ENCODE results near the gene VPS39. TPM values are rescaled to one million over a fixed set of nuclear protein-coding genes. Genes with fewer than 3 reads are reported as not detected.

The VPS39 gene
- total RNA-seq (2011; cell fraction: chromatin; rRNA removed; ENCODE audit: low replicate concordance), result 134 and 179 TPM in 2 replicates
- total RNA-seq (2011; cell fraction: nucleolus; rRNA removed), result 68.2 and 73.7 TPM in 2 replicates
- 95.3 and 116 TPM in 2 replicates for total RNA-seq (2011; cell fraction: nucleoplasm; rRNA removed)
- total RNA-seq (2014; rRNA removed), result 16.8 and 17.1 TPM in 2 replicates
- total RNA-seq (2014; rRNA removed; fragmentation: Illumina TruSeq; extraction: Trizol), result 20.0 and 21.5 TPM in 2 replicates
- total RNA-seq (2015; rRNA removed; fragmentation: Illumina TruSeq; extraction: Trizol), result 21.6 and 23.1 TPM in 2 replicates
- 31.9 and 37.3 TPM in 2 replicates for total RNA-seq (2021)
- polyA plus RNA-seq (2011; rRNA removed), result 34.4 and 37.5 TPM in 2 replicates
- 25.0 and 28.8 TPM in 2 replicates for polyA plus RNA-seq (2011; cell fraction: cytosol; rRNA removed)
- polyA plus RNA-seq (2011; cell fraction: nucleus; rRNA removed), result 120 and 133 TPM in 2 replicates
- 20.8 and 33.3 TPM in 2 replicates for polyA plus RNA-seq (2012)
- 27.8 and 28.7 TPM in 2 replicates for polyA plus RNA-seq (2014; fragmentation: Illumina TruSeq; extraction: Trizol)
- polyA plus RNA-seq (2014; fragmentation: Nextera tagmentation; extraction: Ambion mirVana), result 1 to 10 TPM; 3.2 to 8.0 TPM
- polyA plus RNA-seq (2014; rRNA removed), result 21.8 and 28.2 TPM in 2 replicates
- polyA minus RNA-seq (2011; rRNA and poly(A)+ RNA removed), result 41.2 and 41.5 TPM in 2 replicates
- polyA minus RNA-seq (2011; cell fraction: cytosol; rRNA and poly(A)+ RNA removed), result 17.1 and 19.3 TPM in 2 replicates
- 60.0 and 66.3 TPM in 2 replicates for polyA minus RNA-seq (2011; cell fraction: nucleus; rRNA and poly(A)+ RNA removed)
- percentile 70 among the genes with signal in this experiment for Bru-seq, nascent RNA
- BruChase-seq, experiment 1, labeled RNA remaining after a 2-hour chase, result percentile 71 among the genes with signal in this experiment
- BruChase-seq, experiment 2, labeled RNA remaining after a 6-hour chase, result percentile 75 among the genes with signal in this experiment
- long read RNA-seq, experiment 1, full-length matches to known transcripts, result 76 of 113 reads
- long read RNA-seq, experiment 1, partial matches to known transcripts, result 26 of 113 reads
- long read RNA-seq, experiment 1, other reads (novel, unspliced or antisense), result 11 of 113 reads
- long read RNA-seq, experiment 2, full-length matches to known transcripts, result 15 of 19 reads
- long read RNA-seq, experiment 2, partial matches to known transcripts, result 1 of 19 reads
- long read RNA-seq, experiment 2, other reads (novel, unspliced or antisense), result 3 of 19 reads
- long read RNA-seq, experiment 3, full-length matches to known transcripts, result 3 of 5 reads
- long read RNA-seq, experiment 3, partial matches to known transcripts, result 1 of 5 reads
- long read RNA-seq, experiment 3, other reads (novel, unspliced or antisense), result 1 of 5 reads

- Histone ChIP-seq H3K9ac (ENCODE audit: insufficient read depth in 1 of 2, low read depth in 2 of 2, low read length in 2 of 2) (peak within 1 kb of the TSS; percentile 86 to 95), H4K20me1 (replicated peaks; ENCODE audit: control insufficient read depth, insufficient read depth, low read length) (peaks cover 3% of the 10 kb centered on the region; the same call in 1 of the 2 replicates), H3K36me3 (ENCODE audit: control insufficient read depth, insufficient read depth, low read length) (peaks cover 32% of the 10 kb centered on the region), H3K9me1 (ENCODE audit: control insufficient read depth, insufficient read depth, low read length) (no peaks in the 10 kb centered on the region), H3K79me2 (ENCODE audit: control insufficient read depth, insufficient read depth, low read length) (peaks cover 20% of the 10 kb centered on the region), H3K9me3 (replicated peaks; ENCODE audit: control insufficient read depth, insufficient read depth, low read depth, low read length) (no peaks in the 10 kb centered on the region), H3K4me1 (replicated peaks in 1 of 2; ENCODE audit: control insufficient read depth in 2 of 2, insufficient read depth in 2 of 2, low read length in 2 of 2) (peaks cover 3 to 4% of the 10 kb centered on the region in 2 experiments; a peak in 2 of 5 replicates), H2AFZ (ENCODE audit: low read depth, low read length) (peak within 1 kb of the TSS; percentile 94), H3K4me3 (peak within 1 kb of the TSS; percentile 96), H3K27ac (ENCODE audit: extremely low read depth, low read depth, low read length) (peak within 1 kb of the TSS; percentile 77), H3K27me3 (ENCODE audit: control insufficient read depth in 2 of 2, insufficient read depth in 2 of 2, low read length in 2 of 2) (no peaks in the 10 kb centered on the region), H3K4me2 (ENCODE audit: insufficient read depth, low read length) (peak within 1 kb of the TSS; percentile 94)
- in situ Hi-C loops (cut with MboI) (no loop called here), intact Hi-C loops (cut with micrococcal nuclease) (no loop called here)
- FAIRE-seq (peak; percentile 96), DNase-seq (ENCODE audit: extremely low read depth in 1 of 4, low spot score in 3 of 4) (peak; percentile 87 to 90 (median 88)), ATAC-seq (peak; percentile 99)
- TSS peak; percentile 61 for BruUV-seq (replicated peaks)
- WGBS (ENCODE audit: insufficient coverage, low coverage, missing lambda C conversion rate), result 2% methylated on average over 45 of the region's 45 CpGs
- ChIA-PET POLR2A (interaction anchor here (0.6 to 2.0 kb wide), 7 partner anchors 10 to 69 kb away, joined by 3 to 6 read pairs (median 5); partner anchors contain the start of genes GANC and TMEM87A), CTCF (ENCODE audit: low intra/inter-chr PET ratio) (no interaction called here)
- no peak for TF ChIP-seq TAL1 (IDR thresholded peaks at IDR 0.05)
- no peak for TF ChIP-seq SAFB2 (IDR thresholded peaks at IDR 0.05; ENCODE audit: borderline replicate concordance, low read depth, low read length, severe bottlenecking)
- no peak for TF ChIP-seq XRCC5 (IDR thresholded peaks at IDR 0.05; ENCODE audit: low read depth, low read length)
- no peak; the same call in 1 of the 2 replicates for TF ChIP-seq JUND (IDR thresholded peaks at IDR 0.05; ENCODE audit: borderline replicate concordance, low read depth, low read length)
- no peak for TF ChIP-seq JUND (tag; IDR thresholded peaks at IDR 0.05; ENCODE audit: borderline replicate concordance, low read depth, low read length)
- no peak; the same call in 1 of the 2 replicates for TF ChIP-seq ARID4B (CRISPR knock-in tag; IDR thresholded peaks at IDR 0.05)
- TF ChIP-seq MTA2 (IDR thresholded peaks at IDR 0.05; ENCODE audit: low read depth), result no peak
- peak; percentile 97 for TF ChIP-seq PHF8 (IDR thresholded peaks at IDR 0.05; ENCODE audit: borderline replicate concordance, low read length)
- TF ChIP-seq TRIM28 (IDR thresholded peaks at IDR 0.05), result peak; percentile 23; the same call in 1 of the 2 replicates
- no peak for TF ChIP-seq KAT8 (IDR thresholded peaks at IDR 0.05; ENCODE audit: low read depth)
- no peak for TF ChIP-seq ZNF175 (CRISPR knock-in tag; IDR thresholded peaks at IDR 0.05; ENCODE audit: low read depth)
- no peak for TF ChIP-seq BDP1 (IDR thresholded peaks at IDR 0.05; ENCODE audit: insufficient read depth, insufficient read length)
These were observed at the start of gene VPS39 for GRCh38 chr15:42207674-42208579. Gene VPS39, minus strand, starts transcription at chr15:42208304. Its CDS starts 151 bp downstream, at chr15:42208153.

All from K562 (cell line).